HCT116 (cell line): ENCODE measurements around the gene SLC51A. TPM values are rescaled to one million over a fixed set of nuclear protein-coding genes. Genes with fewer than 3 reads are reported as not detected.

ENCODE experiments used
- ATAC-seq: fragments of 200-7000 bp; cut with Tn5 transposase; 2 replicates; pipeline ENCODE4 v1.9.1; 2020; ENCODE audit warnings: mild to moderate bottlenecking, moderate library complexity
- BruUV-seq: library from RNA; stranded (reverse); fragments of 400-500 nt; replicated peaks from 2 replicates; lab custom pipeline; 2021; lab: Mats Ljungman, UMichigan
- CTCF ChIA-PET: fragments of 300-600 bp; sonication (Branson Sonifier 250); formaldehyde crosslinking; loops from one replicate; lab custom pipeline; 2021; ENCODE audit warnings: antibody characterized with exemption; lab: Charles Lee
- POLR2A ChIA-PET: fragments of 300-600, 350-600 bp; sonication (Branson Sonifier 250); formaldehyde crosslinking; loops from one replicate; lab custom pipeline; 2021; ENCODE audit warnings: antibody characterized with exemption; lab: Charles Lee
- RAD21 ChIA-PET, 2 experiments: fragments of 300-600 bp; sonication (Branson Sonifier 250); formaldehyde crosslinking; loops; one replicate each; lab custom pipeline; 2023; ENCODE audit warnings: low total read pairs in 2 of 2; ENCODE audit not compliant: uncharacterized antibody in 2 of 2, unreplicated experiment in 2 of 2, low non-redundant PET in 1 of 2; lab: Charles Lee
- DNase-seq: peaks from one replicate; pipeline ENCODE4 v3.0.0-alpha.2; 2010; ENCODE audit warnings: low read depth, low spot score
- H2AFZ ChIP-seq: fragments of 200-600 bp; shearing (Covaris generic), sonication (generic); 2 replicates; pipeline ENCODE4 v1.6.1; 2017; ENCODE audit warnings: low read depth, mixed run types, mixed read lengths, antibody characterized with exemption, low read length; ENCODE audit not compliant: poor library complexity, severe bottlenecking
- H3K27ac ChIP-seq: 2 replicates; pipeline ENCODE4 v1.5.1; 2012; ENCODE audit warnings: low read depth, low read length
- H3K27me3 ChIP-seq: fragments of 200-600 bp; sonication (generic); 2 replicates; pipeline ENCODE4 v1.6.1; 2016; ENCODE audit warnings: mixed run types, low read length, mixed read lengths; ENCODE audit not compliant: insufficient read depth
- H3K36me3 ChIP-seq, 2 experiments: fragments of 200-500 bp in 1 of 2; fragments of 200-600 bp in 1 of 2; sonication (Bioruptor generic) in 1 of 2; sonication (generic) in 1 of 2; 2 replicates each; pipeline versions ENCODE4 v1.5.1 to v1.6.1; 2014 to 2016; ENCODE audit warnings: low read length in 2 of 2, inconsistent platforms in 1 of 2, mixed read lengths in 1 of 2, mixed run types in 1 of 2; ENCODE audit not compliant: insufficient read depth in 2 of 2, control insufficient read depth in 1 of 2
- H3K4me1 ChIP-seq, 2 experiments: fragments of 200-600 bp in 1 of 2; sonication (generic) in 1 of 2; 2 replicates each; pipeline versions ENCODE4 v1.5.1 to v1.6.1; 2012 to 2017; ENCODE audit warnings: low read length in 2 of 2, inconsistent platforms in 1 of 2, mild to moderate bottlenecking in 1 of 2, mixed read lengths in 1 of 2, mixed run types in 1 of 2, moderate library complexity in 1 of 2; ENCODE audit not compliant: insufficient read depth in 2 of 2, control insufficient read depth in 1 of 2
- H3K4me2 ChIP-seq: fragments of 200-600 bp; sonication (generic); 2 replicates; pipeline ENCODE4 v1.6.1; 2017; ENCODE audit warnings: mixed run types, low read length, mixed read lengths
- H3K4me3 ChIP-seq, 2 experiments: fragments of 200-600 bp in 1 of 2; sonication (generic) in 1 of 2; replicated peaks in 1 of 2; 2 replicates each; pipeline ENCODE4 v1.5.1; 2011 to 2016; ENCODE audit warnings: low read length in 2 of 2, control low read depth in 1 of 2, low read depth in 1 of 2, mild to moderate bottlenecking in 1 of 2, mixed read lengths in 1 of 2, mixed run types in 1 of 2
- H3K79me2 ChIP-seq: fragments of 200-600 bp; sonication (generic); 2 replicates; pipeline ENCODE4 v1.6.1; 2017; ENCODE audit warnings: mild to moderate bottlenecking, mixed run types, low read length, moderate library complexity, mixed read lengths; ENCODE audit not compliant: insufficient read depth
- H3K9ac ChIP-seq: fragments of 200-600 bp; sonication (generic); 2 replicates; pipeline ENCODE4 v1.6.1; 2016; ENCODE audit warnings: low read length, mixed read lengths
- H3K9me2 ChIP-seq: fragments of 200-600 bp; sonication (generic), shearing (Covaris generic); 2 replicates; pipeline ENCODE4 v1.6.1; 2017; ENCODE audit warnings: mixed run types, mild to moderate bottlenecking, moderate library complexity; ENCODE audit not compliant: insufficient read depth
- H3K9me3 ChIP-seq, 2 experiments: fragments of 200-500 bp in 1 of 2; fragments of 200-600 bp in 1 of 2; sonication (Bioruptor generic) in 1 of 2; sonication (generic) in 1 of 2; 2 replicates each; pipeline ENCODE4 v1.6.1; 2014 to 2017; ENCODE audit warnings: low read length in 2 of 2, mixed read lengths in 2 of 2, inconsistent platforms in 1 of 2, low read depth in 1 of 2, mild to moderate bottlenecking in 1 of 2, mixed run types in 1 of 2, moderate library complexity in 1 of 2; ENCODE audit not compliant: control insufficient read depth in 1 of 2, insufficient read depth in 1 of 2
- H4K20me1 ChIP-seq: fragments of 200-600 bp; sonication (generic), shearing (Covaris generic); 2 replicates; pipeline ENCODE4 v1.6.1; 2017; ENCODE audit warnings: mixed run types, mild to moderate bottlenecking, moderate library complexity; ENCODE audit not compliant: insufficient read depth
- CEBPB ChIP-seq: IDR thresholded peaks from 2 replicates; pipeline ENCODE4 v1.6.1; 2012; ENCODE audit warnings: low read depth
- CTCF ChIP-seq, 3 experiments: fragments of 200-600 bp in 1 of 3; sonication (generic) in 1 of 3; IDR thresholded peaks in 2 of 3; conservative IDR thresholded peaks in 1 of 3; 2 replicates each; pipeline ENCODE4 v1.5.1; 2012 to 2017; ENCODE audit warnings: low read depth in 2 of 3, low read length in 2 of 3, antibody characterized with exemption in 1 of 3, borderline replicate concordance in 1 of 3, control low read depth in 1 of 3, mild to moderate bottlenecking in 1 of 3, mixed read lengths in 1 of 3, mixed run types in 1 of 3, moderate library complexity in 1 of 3; ENCODE audit not compliant: insufficient read depth in 1 of 3
- EZH2phosphoT487 ChIP-seq: fragments of 200-600 bp; IDR thresholded peaks from 2 replicates; pipeline ENCODE4 v1.6.1; 2018; ENCODE audit warnings: antibody characterized with exemption, borderline replicate concordance
- FOSL1 ChIP-seq: IDR thresholded peaks from 2 replicates; pipeline ENCODE4 v1.6.1; 2012; ENCODE audit warnings: low read depth
- POLR2AphosphoS5 ChIP-seq: IDR thresholded peaks from 2 replicates; pipeline ENCODE4 v1.6.1; 2011; ENCODE audit warnings: mild to moderate bottlenecking, low read depth, low read length, moderate library complexity
- RAD21 ChIP-seq: IDR thresholded peaks from 2 replicates; pipeline ENCODE4 v1.6.1; 2012; ENCODE audit warnings: low read depth, mild to moderate bottlenecking
- REST ChIP-seq: IDR thresholded peaks from 2 replicates; pipeline ENCODE4 v1.6.1; 2012; ENCODE audit warnings: low read depth
- SRF ChIP-seq: IDR thresholded peaks from 2 replicates; pipeline ENCODE4 v1.6.1; 2012; ENCODE audit warnings: low read depth
- YY1 ChIP-seq: IDR thresholded peaks from 2 replicates; pipeline ENCODE4 v1.6.1; 2011; ENCODE audit warnings: low read length, low read depth, moderate library complexity, mild to moderate bottlenecking; ENCODE audit not compliant: insufficient replicate concordance; ENCODE audit errors: extremely low read depth
- ZBTB33 ChIP-seq: IDR thresholded peaks from 2 replicates; pipeline ENCODE4 v1.6.1; 2011; ENCODE audit warnings: mild to moderate bottlenecking, low read length, moderate library complexity; ENCODE audit not compliant: insufficient replicate concordance; ENCODE audit errors: extremely low read depth
- ZNF274 ChIP-seq: fragments of 200-500 bp; sonication (Bioruptor generic); IDR thresholded peaks from 2 replicates; pipeline ENCODE4 v1.6.1; 2014; ENCODE audit warnings: mild to moderate bottlenecking, low read depth, low read length, inconsistent platforms
- intact Hi-C: fragments of 100-400 bp; cut with micrococcal nuclease; formaldehyde crosslinking; loops from 2 replicates; pipeline ENCODE4 v1.10.0; 2022
- total RNA-seq: library from RNA; stranded (reverse); gene quantifications from one replicate; pipeline ENCODE4 v1.2.1, GENCODE V29; 2021; ENCODE audit not compliant: unreplicated experiment

SLC51A gene
- total RNA-seq, 1 experiment from 2014 or later: not detected

- Histone ChIP-seq H3K36me3 (0 out of 4 replicates have a peak, but pooled peaks cover 0 to 6% of the 10 kb centered on the region in 2 experiments), H2AFZ (no peak overlapping the region), H3K79me2 (0 out of 2 replicates have a peak, but pooled peaks cover 2% of the 10 kb centered on the region), H3K9ac (no peak overlapping the region), H3K27ac (no peak overlapping the region), H3K9me3 (no peaks in the 10 kb centered on the region), H3K4me2 (no peak overlapping the region), H3K4me3 (no peak overlapping the region), H3K4me1 (no peaks in the 10 kb centered on the region), H3K9me2 (no peaks in the 10 kb centered on the region), H4K20me1 (no peaks in the 10 kb centered on the region), H3K27me3 (no peaks in the 10 kb centered on the region)
- intact Hi-C loops: no loop called here
- no peak for ATAC-seq
- BruUV-seq: no TSS peak
- POLR2A ChIA-PET: no interaction called here
- DNase-seq: no peak
- RAD21 ChIA-PET: no interaction called here
- no peak for TF ChIP-seq RAD21
- TF ChIP-seq CTCF (IDR thresholded peaks at IDR 0.05 in 2 of 3, conservative IDR thresholded peaks at IDR 0.05 in 1 of 3; ENCODE audit: borderline replicate concordance in 1 of 3, insufficient read depth in 1 of 3, low read depth in 2 of 3, low read length in 2 of 3): no peak
- TF ChIP-seq, all 23 proteins: peak for 0
- CTCF ChIA-PET: interaction anchor here (1.0 to 1.7 kb wide), 3 partner anchors 262 to 267 kb away, joined by 4 to 8 read pairs (median 4); no protein-coding TSS in a partner anchor
These were observed 39.4 kb downstream of the SLC51A start for GRCh38 chr3:196255776-196256175.

DNA sequence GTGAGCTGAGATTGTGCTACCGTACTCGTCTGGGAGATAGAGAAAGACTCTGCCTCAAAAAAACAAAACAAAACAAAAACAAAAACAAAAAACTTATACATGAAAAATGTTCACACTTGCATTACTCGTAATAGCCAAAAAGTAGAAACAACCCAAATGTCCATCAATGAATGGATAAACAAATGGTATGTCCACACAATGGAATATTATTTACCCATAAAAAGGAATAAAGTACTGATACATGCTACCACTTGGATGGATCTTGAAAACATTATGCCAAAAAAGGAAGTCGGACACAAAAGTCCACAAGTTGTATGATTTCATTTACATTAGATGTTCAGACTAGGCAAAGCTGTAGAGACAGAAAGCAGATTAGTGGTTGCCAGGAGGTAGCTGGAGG lies 44.5 kb downstream of the SLC51A start:
- Histone ChIP-seq H3K4me3 (no peak overlapping the region), H3K4me1 (no peaks in the 10 kb centered on the region), H3K9me3 (no peaks in the 10 kb centered on the region), H4K20me1 (no peaks in the 10 kb centered on the region), H3K36me3 (0 out of 4 replicates have a peak, but pooled peaks cover 0 to 6% of the 10 kb centered on the region in 2 experiments), H3K27me3 (no peaks in the 10 kb centered on the region), H3K9me2 (no peaks in the 10 kb centered on the region), H2AFZ (no peak overlapping the region), H3K79me2 (0 out of 2 replicates have a peak, but pooled peaks cover 6% of the 10 kb centered on the region), H3K27ac (no peak overlapping the region), H3K9ac (no peak overlapping the region), H3K4me2 (no peak overlapping the region)
- CTCF ChIA-PET: no interaction called here
- intact Hi-C loops: no loop called here
- no TSS peak for BruUV-seq
- DNase-seq (no peak), ATAC-seq (no peak)
- POLR2A ChIA-PET: no interaction called here
- RAD21 ChIA-PET: no interaction called here
- TF ChIP-seq RAD21 (no peak), CEBPB (no peak), ZNF274 (no peak), POLR2AphosphoS5 (no peak), REST (no peak), YY1 (no peak), SRF (no peak), FOSL1 (no peak), ZBTB33 (no peak), EZH2phosphoT487 (no peak)
